GM20431 (cell line): ENCODE results near the gene FUZ.

Experiments
- in situ Hi-C: fragments of 300-500 bp; cut with MseI, MboI; formaldehyde crosslinking; loops from one replicate; pipeline ENCODE4 v1.15.0; 2020; ENCODE audit warnings: low sequenced_read_pairs; ENCODE audit not compliant: unreplicated experiment

Gene FUZ

DNA sequence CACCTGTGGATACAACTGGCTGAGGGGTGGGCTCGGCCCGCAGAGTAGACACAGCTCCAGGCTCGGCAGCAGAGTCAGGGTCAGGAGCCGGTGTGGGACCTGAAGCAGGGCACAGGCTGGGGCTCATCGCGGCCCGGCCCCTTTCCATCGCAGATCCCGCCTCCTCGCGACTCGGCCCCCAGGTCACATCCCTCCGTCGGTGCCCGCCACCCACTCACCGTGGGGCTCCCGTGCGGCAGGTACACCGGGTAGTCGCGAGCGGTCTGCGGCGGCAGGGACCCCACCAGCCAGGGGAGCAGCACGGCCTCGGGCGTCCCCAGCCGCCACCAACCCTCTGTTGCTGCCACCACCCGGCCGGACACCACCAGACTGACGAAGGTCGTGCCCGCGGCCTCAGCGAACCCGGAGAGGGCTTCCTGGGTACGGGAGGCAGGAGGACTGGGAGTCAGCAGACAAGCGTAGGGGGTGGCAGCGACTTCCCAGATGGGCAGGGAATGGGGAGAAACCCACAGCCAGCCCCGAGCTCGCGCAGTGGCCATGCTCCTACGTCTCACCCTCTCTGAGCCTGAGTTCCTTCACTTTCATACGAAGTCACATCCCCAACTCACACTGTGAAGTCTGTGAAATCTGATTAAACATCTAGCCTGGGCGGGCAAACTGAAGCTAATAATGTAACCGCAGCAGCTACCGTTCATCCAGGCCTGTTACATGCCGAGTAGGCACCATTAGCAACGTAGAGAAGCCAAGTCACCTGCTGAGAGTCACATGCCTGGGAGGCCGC, 3.7 kb downstream of the FUZ start:
- in situ Hi-C loops = no loop called here

DNA sequence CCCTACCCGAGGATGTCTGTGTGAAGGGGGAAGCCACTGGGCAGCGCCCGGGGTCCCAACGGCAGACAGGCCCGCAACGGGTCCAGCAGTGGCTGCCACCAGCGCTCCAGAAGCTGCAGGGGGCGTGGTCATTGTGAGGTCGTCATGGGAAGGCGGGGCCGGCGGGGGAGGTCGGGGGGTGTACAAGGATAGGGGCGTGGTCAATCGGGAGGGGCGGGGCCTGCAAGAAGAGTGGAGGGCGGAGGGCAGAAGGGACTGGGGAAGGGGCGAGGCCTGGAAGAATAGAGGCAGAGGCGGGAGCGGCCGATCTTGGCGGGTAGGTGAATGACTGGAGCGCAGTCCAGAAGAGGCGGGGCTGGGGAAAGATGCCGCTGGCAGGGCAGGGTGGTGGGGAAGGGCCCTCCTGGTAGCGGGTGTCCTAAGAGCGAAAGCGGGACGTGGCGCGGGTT, 4.4 kb downstream of the FUZ start:
- in situ Hi-C loops = no loop called here

DNA sequence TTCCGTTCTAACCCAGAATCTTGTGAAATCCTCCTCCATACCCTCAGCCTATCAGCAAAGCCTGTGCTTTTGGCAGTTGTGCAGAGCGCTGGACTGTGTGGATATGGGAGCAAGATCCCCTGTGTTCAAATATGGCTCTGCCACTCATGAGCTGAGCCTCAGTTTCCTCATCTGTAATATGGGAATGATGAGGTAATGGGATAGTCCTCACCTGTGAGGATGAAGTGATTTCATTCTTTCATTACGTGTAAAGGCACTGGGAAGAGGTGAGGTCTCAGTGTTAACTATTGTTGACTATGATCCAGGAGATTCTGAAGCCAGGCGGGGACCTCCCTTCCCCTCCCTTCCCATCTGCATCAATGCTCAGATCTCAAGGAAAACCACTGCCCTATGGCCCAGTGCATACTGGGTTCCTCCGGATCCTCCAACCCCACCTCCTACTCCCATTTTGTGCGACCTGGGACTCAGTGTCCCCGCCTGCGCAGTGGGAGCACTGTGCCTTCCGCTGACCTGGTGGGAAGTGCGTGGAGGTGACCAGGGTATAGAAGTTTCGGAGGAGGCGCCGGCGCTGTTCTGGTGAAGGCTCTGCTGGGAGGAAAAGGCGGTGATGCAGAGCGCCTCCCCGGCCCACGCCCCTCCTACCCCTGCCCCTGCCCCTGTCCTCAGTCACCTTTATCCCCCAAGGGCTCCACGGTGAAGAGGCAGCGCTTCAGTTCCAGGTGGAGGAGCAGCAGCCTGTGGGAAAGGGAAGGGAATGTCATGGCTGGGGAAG, 5.0 kb downstream of the FUZ start:
- in situ Hi-C loops = no loop called here

DNA sequence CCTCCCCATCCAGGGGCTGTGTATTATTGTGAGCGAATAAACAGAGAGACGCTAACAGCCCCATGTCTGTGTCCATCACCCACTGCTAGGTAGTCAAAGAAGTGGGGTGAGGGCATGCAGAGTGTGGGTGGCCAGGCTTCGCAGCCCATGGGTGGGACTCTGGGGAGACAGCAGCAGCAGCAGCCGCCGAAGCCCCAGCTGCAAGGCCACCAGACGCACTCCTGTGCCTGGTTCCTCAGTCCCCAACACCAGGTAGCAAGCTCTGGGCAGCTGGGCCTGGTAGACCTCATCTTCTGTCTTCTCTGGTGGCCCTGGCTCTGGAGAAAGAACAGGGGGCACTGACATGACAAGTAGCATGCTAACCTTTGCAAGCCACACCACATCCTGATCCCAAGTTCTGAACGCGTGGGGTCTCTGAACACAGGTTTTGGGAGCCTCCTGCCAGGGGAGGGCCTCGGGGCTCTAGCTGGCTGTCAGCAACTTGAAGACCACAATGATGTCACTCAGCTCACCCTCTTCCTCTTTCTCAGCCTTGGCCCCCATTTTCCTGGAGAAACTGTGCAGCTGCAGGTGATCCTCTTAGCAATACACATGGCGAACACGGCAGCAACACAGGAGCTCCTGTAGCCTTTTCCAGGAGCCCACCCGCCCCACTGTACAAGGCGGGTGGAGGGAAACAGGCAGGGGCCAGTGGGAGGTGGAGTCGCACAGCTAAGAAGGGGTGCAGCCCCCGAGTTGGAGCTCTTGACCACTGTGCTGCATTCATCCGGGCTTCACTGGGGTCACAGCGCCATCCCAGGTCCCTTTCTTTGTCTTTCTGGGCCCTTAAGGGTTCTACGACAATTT, 5.8 kb downstream of the FUZ start:
- in situ Hi-C loops = no loop called here

DNA sequence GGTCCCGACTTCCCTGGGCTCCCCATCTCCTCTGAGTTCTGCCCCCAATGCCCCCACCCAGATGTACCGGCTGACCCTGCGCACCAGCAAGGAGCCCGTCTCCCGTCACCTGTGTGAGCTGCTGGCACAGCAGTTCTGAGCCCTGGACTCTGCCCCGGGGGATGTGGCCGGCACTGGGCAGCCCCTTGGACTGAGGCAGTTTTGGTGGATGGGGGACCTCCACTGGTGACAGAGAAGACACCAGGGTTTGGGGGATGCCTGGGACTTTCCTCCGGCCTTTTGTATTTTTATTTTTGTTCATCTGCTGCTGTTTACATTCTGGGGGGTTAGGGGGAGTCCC, 6.5 kb downstream of the FUZ start:
- in situ Hi-C loops = no loop called here

DNA sequence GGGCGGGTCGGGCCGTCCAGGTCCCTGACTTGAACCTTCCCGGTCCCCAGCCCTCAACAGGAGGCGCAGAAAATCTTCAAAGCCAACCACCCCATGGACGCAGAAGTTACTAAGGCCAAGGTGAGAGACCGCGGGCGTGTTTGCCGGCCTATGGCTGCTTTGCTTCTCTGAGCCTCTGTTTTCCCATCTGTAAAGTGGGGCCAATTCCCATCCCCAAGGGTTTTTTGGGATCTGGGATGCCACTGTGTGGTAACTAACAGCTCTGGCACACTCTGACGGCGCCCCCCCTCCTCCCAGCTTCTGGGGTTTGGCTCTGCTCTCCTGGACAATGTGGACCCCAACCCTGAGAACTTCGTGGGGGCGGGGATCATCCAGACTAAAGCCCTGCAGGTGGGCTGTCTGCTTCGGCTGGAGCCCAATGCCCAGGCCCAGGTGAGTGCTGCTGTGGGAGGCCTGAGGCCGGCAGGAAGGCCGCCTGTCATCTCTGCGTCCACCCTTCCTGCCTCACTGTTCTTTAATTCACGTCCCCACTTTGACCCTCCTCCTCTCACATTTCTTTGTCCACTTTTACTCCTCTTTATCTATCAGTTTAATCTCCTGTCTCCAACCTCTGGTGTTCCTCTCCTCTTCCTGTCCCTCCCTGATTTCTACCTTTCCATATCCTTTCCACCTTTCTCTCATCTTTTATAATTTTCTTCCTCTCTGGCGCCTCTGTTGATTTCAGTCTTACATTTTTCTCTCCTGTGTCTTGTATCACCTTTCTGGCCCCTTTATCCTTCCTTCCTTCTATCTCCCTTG, 7.1 kb downstream of the FUZ start:
- in situ Hi-C loops = no loop called here

DNA sequence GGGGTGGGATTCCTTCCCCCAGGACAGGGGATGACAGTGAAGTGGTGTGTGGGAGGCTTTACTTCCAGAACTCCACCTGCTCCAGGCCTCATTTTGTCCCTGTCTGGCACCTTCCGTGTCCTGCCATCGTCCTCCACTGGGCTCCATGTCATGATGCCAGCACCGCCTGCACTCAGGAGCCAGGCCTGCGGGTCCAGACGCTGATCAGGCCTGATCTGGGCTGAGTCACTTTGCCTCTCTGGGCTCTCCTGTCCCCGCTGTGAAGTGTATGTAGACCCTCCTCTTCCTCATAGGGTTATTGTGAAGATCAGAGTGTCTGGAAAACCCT, 9.6 kb downstream of the FUZ start:
- in situ Hi-C loops = no loop called here

DNA sequence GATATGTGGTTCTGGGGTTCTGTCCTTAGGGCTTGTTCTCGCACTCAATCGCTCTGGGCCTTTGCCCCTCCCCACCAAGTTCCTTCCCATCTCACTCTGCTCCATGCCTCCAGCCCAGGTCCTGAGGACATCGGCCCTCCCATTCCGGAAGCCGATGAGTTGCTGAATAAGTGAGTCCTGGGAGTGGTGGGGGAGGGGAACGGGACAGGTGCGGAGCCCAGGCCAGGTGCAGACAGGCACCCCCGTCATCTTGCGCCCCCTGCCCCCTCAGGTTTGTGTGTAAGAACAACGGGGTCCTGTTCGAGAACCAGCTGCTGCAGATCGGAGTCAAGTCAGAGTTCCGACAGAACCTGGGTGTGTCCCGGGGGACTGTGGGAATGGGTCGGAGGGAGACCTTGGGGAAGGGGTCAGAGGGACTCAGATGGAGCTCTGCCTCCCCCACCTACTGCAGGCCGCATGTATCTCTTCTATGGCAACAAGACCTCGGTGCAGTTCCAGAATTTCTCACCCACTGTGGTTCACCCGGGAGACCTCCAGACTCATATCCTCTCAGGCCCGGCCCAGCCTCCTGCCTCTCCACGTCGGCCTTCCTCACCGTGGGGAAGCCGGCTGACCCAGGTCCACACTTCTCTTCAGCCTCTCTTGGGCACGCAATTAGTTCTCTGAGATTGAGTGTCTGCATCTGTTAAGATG, 10.1 kb downstream of the FUZ start:
- in situ Hi-C loops = no loop called here

DNA sequence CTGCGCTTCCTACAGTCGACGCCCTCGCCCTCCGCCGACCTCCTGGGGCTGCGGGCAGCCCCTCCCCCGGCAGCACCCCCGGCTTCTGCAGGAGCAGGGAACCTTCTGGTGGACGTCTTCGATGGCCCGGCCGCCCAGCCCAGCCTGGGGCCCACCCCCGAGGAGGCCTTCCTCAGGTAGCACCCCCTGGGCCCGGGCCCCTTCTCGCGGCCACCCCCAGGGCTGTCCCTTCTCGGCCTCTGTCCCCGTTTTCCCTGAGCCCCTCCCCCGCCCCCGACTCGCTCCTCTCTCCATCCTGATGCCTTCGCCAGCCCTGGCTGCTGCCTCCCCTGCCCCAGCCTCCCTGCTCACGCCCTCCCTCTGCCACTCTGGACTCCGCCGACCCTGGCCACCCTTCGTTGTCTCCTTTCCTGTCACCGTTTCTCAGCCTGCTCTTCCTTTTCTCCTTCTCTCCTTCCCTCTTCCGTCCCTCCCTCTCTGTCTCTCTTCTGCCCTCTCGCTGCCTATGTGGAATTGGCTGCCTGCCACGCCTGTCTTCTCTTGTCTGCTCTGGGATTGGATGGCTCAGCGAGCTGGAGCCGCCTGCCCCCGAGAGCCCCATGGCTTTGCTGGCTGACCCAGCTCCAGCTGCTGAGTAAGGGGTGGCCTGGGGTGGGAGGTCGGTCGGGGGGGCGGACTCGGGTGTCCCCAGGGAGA, 11.0 kb downstream of the FUZ start:
- in situ Hi-C loops = no loop called here

DNA sequence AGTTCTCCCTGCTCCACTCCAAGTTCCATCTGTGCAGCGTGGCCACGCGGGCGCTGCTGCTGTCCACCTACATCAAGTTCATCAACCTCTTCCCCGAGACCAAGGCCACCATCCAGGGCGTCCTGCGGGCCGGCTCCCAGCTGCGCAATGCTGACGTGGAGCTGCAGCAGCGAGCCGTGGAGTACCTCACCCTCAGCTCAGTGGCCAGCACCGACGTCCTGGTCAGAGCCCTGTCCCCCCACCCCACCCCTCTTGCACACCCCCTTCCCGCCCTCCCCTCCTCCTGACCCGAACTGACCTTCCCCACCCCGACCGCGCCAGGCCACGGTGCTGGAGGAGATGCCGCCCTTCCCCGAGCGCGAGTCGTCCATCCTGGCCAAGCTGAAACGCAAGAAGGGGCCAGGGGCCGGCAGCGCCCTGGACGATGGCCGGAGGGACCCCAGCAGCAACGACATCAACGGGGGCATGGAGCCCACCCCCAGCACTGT, 11.6 kb downstream of the FUZ start:
- in situ Hi-C loops = no loop called here

DNA sequence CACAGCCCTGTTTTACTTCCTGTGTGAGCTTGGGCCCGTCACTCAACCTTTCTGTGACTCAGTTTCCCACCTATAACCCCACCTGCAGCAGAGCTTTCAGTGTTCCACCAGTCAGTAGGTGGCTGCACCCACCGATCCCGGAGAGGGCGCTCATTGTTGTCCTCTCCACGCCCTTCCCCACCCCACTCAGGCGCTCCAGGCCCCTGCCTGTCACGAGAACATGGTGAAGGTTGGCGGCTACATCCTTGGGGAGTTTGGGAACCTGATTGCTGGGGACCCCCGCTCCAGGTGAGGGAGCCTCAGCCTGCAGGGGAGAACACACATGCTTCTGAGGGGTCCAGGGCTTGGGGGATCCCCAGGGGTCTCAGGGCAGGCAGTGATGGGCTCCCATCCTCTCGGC, 12.3 kb downstream of the FUZ start:
- in situ Hi-C loops = no loop called here

DNA sequence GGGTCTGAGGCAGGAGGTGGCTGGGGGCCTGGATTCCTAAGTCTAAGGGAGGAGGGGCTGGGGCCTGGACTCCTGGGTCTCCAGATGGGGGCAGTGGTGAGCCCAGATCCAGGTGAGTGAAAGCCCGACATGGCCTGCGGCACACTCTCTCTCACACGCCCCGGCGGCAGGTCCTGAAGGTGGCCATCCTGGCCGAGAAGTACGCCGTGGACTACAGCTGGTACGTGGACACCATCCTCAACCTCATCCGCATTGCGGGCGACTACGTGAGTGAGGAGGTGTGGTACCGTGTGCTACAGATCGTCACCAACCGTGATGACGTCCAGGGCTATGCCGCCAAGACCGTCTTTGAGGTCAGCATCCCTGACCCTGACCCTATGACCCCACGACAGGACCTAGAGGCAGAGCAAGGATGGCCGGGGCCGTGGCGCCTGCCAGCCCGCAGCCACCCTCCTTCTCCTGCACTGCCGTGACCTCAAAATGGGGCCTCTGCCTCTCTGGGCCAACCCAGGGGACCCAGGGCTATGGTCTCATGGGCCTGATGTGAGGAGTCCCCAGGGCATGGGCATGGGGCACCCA, 13.2 kb downstream of the FUZ start:
- in situ Hi-C loops = no loop called here

DNA sequence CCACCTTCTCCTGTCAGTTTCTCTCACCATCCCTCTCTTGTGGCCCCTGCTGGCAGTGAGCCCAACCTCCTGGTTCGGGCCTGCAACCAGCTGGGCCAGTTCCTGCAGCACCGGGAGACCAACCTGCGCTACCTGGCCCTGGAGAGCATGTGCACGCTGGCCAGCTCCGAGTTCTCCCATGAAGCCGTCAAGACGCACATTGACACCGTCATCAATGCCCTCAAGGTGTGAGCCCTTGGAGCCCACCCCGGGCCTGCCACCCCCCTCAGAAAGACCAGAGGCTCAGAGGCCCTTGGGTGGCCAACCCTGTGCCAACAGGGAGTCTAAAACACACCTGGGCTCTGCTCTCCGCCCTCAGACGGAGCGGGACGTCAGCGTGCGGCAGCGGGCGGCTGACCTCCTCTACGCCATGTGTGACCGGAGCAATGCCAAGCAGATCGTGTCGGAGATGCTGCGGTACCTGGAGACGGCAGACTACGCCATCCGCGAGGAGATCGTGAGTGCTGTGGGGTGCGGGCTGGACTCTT, 13.8 kb downstream of the FUZ start:
- in situ Hi-C loops = no loop called here

DNA sequence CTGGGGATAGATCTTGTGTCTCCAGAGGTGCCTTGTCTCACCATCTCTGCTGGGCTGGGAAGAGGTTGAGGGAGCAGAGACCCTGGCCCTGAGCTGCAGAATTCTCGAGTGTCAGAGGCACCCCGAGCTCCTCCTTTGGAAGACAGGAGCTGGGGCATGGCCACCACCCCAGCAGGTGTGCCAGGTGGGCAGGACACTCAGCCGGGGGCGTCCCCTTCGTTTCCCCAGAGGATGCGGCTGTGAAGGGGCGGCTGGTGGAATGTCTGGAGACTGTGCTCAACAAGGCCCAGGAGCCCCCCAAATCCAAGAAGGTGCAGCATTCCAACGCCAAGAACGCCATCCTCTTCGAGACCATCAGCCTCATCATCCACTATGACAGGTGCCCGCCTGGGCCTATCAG, 14.5 kb downstream of the FUZ start:
- in situ Hi-C loops = no loop called here

DNA sequence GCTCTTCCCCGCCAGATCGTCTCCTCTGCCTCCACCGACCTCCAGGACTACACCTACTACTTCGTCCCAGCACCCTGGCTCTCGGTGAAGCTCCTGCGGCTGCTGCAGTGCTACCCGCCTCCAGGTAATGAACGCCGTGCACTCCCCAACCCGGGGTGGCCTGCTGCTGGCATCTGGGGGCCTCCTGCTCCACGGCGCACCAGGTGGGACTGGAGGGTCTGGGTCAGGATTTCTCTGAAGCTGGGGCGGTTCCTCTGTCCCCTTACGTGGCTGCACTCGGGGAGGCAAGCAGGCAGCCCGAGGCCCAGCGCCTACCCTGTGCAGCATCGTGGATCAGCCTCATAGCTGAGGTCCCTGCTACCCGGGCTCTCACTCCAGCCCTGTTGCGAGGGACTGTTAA, 17.5 kb downstream of the FUZ start:
- in situ Hi-C loops = no loop called here

DNA sequence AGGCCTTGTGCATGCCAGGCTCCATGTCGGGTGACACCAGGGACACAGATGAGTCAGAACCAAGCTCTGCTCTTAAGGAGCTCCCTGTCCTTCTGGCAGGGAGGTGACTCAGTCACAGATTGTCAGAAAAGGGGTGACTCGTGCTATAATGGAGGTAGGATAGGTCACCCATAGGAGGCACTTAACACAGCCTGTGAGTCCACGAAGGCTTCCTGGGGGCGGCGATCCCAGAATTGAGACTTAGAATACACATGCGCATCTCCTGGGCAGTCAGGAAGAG, 19.6 kb downstream of the FUZ start:
- in situ Hi-C loops = no loop called here

DNA sequence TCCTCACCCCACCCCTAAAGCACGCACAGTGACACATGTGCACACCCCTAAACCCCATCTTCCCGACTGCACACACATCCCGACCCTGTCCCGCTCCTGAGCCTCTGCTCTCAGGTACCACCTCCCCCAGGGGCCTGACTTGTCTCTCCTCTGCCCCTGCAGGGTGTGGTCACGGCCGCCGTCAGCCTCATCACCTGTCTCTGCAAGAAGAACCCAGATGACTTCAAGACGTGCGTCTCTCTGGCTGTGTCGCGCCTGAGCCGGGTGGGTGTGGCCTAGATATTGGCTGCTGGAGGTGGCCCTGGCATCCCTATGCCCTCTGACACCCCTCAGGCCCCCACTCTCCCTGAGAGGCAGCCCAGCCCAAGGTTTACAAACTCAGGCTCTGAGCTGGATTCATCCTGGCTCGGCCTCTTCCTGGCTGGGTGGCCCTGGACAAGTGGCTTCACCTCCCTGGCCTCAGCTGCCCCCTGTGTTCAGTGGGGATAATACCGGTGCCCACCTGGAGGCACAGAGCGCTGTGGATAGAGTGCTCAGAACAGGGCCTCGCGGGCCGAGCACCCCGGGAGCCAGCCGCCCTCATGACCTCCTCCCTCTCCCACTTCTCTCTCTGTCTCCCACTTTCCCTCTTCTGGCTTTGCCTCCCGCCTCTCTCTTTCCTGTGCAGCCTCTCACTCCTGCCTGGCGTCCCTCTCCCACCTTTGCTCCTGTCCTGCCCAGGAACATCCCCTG, 20.1 kb downstream of the FUZ start:
- in situ Hi-C loops = no loop called here
